ENCODE results near the gene RASGRF1. TPM values are rescaled to one million over a fixed set of nuclear protein-coding genes. Genes with fewer than 3 reads are reported as not detected.

The RASGRF1 gene
- total and polyA plus RNA-seq, 10 donors, result 0.50 to 3.4 (median 1.8) TPM

DNA sequence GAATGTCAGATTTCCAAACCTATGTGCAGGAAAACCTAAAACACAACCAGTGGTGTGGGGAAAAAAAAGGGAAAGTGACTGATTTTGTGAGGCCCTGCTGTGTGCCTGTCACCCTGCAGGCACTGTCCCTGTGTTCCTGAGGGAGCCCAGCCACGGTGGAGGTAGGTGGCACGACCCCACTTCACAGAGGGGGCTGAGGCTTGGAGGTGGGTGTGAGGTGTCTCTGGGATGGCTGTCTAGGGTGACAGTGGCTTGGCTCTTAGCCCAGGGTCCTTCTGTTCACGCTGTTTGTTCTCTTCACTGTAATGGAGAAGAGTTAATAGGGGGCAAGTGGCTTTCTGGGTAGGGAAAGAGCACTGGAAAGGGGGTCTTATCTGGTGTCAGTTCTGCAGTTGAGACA is 22.6 kb downstream of the RASGRF1 start:
- TF ChIP-seq, protein P1, sequence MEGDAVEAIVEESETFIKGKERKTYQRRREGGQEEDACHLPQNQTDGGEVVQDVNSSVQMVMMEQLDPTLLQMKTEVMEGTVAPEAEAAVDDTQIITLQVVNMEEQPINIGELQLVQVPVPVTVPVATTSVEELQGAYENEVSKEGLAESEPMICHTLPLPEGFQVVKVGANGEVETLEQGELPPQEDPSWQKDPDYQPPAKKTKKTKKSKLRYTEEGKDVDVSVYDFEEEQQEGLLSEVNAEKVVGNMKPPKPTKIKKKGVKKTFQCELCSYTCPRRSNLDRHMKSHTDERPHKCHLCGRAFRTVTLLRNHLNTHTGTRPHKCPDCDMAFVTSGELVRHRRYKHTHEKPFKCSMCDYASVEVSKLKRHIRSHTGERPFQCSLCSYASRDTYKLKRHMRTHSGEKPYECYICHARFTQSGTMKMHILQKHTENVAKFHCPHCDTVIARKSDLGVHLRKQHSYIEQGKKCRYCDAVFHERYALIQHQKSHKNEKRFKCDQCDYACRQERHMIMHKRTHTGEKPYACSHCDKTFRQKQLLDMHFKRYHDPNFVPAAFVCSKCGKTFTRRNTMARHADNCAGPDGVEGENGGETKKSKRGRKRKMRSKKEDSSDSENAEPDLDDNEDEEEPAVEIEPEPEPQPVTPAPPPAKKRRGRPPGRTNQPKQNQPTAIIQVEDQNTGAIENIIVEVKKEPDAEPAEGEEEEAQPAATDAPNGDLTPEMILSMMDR (IDR thresholded peaks at IDR 0.05 in 8 of 11, conservative IDR thresholded peaks at IDR 0.05 in 3 of 11), result no peak
- no peak for TF ChIP-seq POLR2A (IDR thresholded peaks at IDR 0.05)
- no peak for TF ChIP-seq POLR2AphosphoS5 (IDR thresholded peaks at IDR 0.05)
- no peaks in the 10 kb centered on the region for H3K4me1 ChIP-seq
- no peak overlapping the region for H3K4me3 ChIP-seq
- no peaks in the 10 kb centered on the region for H3K36me3 ChIP-seq
- no peaks in the 10 kb centered on the region for H3K9me3 ChIP-seq
- intact Hi-C loops (cut with DNase I; ENCODE audit: low total_unique reads), result no loop called here
- DNase-seq, result peak; percentile 24
- H3K27ac ChIP-seq, result no peak overlapping the region
- no peaks in the 10 kb centered on the region for H3K27me3 ChIP-seq (replicated peaks in 1 of 7)
- 54 to 63% (median 60%) methylated on average over 3 of the region's 3 CpGs for WGBS, 5 donors

DNA sequence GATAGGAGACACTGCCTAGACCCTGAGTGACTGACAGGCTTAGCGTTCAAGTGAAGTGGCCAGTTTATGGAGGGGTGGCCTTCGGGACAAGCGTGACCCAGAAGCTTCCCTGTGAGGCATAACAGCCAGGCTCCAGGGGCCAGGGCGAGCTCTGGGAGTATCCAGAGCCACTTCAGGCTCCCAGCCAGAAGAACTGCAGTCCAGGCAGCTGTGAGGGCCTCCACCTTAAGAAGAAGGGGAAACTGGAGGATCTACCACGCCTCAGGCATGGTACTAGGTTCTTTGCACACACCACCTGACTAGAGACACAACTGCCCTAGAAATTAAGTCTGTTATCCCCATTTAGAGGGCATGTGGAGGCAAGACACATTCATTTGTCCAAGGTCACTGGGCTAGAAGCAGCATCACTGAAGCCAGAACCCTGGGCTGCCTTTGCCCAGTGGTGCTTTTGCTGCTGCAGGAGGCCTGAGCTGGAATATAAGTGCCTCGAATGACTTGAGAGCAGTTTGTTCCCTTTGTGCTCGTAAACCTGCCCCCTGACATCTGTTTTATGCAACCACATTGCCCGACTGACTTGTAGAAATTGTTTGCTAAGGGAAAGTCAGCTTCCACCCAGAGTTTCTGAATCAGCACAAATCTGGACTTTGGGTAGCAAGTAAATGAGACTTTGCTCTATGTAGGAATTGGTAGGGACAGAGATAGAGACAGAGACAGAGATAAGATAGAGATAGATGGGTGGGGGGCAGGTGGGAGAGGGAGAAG is 23.3 kb downstream of the RASGRF1 start:
- Histone ChIP-seq H3K4me3 (no peak overlapping the region), H3K9me3 (no peaks in the 10 kb centered on the region), H3K36me3 (no peaks in the 10 kb centered on the region), H3K27ac (no peak overlapping the region), H3K4me1 (no peaks in the 10 kb centered on the region), H3K27me3 (replicated peaks in 1 of 7) (no peaks in the 10 kb centered on the region)
- DNase-seq, result peak; percentile 41
- intact Hi-C loops (cut with DNase I; ENCODE audit: low total_unique reads), result no loop called here
- TF ChIP-seq POLR2A (IDR thresholded peaks at IDR 0.05), result no peak
- TF ChIP-seq, protein P1 (IDR thresholded peaks at IDR 0.05 in 8 of 11, conservative IDR thresholded peaks at IDR 0.05 in 3 of 11), result no peak
- no peak for TF ChIP-seq POLR2AphosphoS5 (IDR thresholded peaks at IDR 0.05)
- 67 to 79% (median 70%) methylated on average over 8 of the region's 8 CpGs for WGBS, 5 donors

DNA sequence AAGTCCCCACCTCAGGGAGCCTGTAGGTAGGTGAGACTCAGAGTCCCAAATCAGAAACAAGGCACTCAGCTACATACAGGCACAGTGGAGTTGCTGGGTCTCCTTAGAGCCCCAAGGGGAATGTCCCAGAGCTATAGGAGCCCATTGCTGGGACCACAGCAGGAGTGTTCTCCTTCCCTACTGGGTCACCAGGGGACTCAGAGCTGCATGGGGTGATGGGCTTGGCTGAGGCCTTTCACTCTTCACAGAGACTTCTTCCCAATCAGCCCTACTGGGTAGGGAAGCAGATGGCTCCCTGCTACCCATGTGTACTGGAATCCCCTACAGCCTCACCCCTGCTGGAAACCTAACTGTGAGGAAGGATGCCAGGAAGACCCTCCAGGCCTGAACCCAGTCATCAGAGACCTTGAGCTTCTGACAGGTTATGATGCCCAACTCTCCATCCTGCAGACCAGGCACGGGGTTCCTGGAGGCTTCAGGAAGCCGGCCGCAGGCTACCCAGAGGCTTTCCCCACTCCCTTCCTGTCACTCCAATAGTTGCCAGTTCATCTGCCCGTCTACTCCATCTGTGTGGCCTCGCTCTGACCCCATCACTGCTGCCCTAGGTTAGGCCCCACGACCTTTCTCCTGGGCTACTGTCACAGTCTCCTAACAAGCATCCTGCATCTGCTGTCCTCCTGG is 24.0 kb downstream of the RASGRF1 start:
- Histone ChIP-seq H3K36me3 (no peaks in the 10 kb centered on the region), H3K4me1 (no peaks in the 10 kb centered on the region), H3K9me3 (no peaks in the 10 kb centered on the region), H3K27me3 (replicated peaks in 1 of 7) (peaks cover 0 to 6% (median 0%) of the 10 kb centered on the region in 7 donors), H3K27ac (no peak overlapping the region), H3K4me3 (no peak overlapping the region)
- 49 to 80% (median 72%) methylated on average over 6 of the region's 6 CpGs for WGBS, 5 donors
- DNase-seq, result peak; percentile 63
- intact Hi-C loops (cut with DNase I; ENCODE audit: low total_unique reads), result no loop called here
- TF ChIP-seq, protein P1 (IDR thresholded peaks at IDR 0.05 in 8 of 11, conservative IDR thresholded peaks at IDR 0.05 in 3 of 11), result no peak
- TF ChIP-seq POLR2A (IDR thresholded peaks at IDR 0.05), result no peak
- no peak for TF ChIP-seq POLR2AphosphoS5 (IDR thresholded peaks at IDR 0.05)

DNA sequence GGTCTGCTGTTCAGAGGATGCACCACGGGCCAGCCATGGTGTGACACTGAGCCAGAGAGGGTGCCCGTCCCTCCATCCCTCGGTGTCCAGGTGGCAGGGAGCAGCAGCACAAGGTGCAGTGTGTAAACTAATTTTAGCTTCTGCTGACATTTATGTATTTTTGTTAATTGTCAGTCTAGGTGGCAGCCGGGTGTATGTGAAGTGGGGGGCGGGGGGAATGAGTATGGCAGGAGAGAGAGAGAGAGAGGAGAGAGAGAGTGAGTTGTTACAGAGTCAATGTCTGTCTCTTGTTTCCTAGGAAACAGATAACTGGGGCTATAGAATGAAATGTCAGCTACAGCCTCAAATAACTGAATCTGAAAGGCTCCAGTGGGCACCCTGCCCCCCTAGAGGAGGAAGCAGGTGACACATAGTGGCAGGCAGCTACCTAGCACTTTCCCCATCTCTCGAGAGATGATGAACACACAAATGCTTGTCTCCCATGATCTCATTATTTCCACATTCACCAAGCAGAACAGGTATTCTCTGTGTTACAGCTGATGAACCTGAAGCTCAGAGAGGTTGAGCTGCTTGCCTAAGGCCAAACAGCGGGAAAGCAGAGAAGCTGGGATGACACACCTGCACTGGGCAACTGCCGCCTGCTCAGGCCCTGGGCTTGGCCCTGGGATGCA is 24.7 kb downstream of the RASGRF1 start:
- Histone ChIP-seq H3K9me3 (no peaks in the 10 kb centered on the region), H3K36me3 (no peaks in the 10 kb centered on the region), H3K4me1 (no peaks in the 10 kb centered on the region), H3K27me3 (replicated peaks in 1 of 7) (peaks cover 0 to 7% (median 0%) of the 10 kb centered on the region in 7 donors), H3K4me3 (no peak overlapping the region), H3K27ac (no peak overlapping the region)
- intact Hi-C loops (cut with DNase I; ENCODE audit: low total_unique reads), result no loop called here
- no peak for DNase-seq
- 74 to 85% (median 83%) methylated on average over 8 of the region's 8 CpGs for WGBS, 5 donors
- no peak for TF ChIP-seq POLR2AphosphoS5 (IDR thresholded peaks at IDR 0.05)
- TF ChIP-seq POLR2A (IDR thresholded peaks at IDR 0.05), result no peak
- TF ChIP-seq, protein P1 (IDR thresholded peaks at IDR 0.05 in 8 of 11, conservative IDR thresholded peaks at IDR 0.05 in 3 of 11), result no peak

Measured in spleen (tissue), 11 donors.